22Rv1 (cell line): ENCODE data around the gene FAM181A.

Experiments
- CTCF ChIP-seq: fragments of 450-650 bp; IDR thresholded peaks from 2 replicates; pipeline ENCODE4 v1.5.1; 2017; ENCODE audit warnings: mild to moderate bottlenecking
- ZFX ChIP-seq: fragments of 450-650 bp; IDR thresholded peaks from 2 replicates; pipeline ENCODE4 v1.6.1; 2017; ENCODE audit warnings: antibody characterized with exemption, borderline replicate concordance

GRCh38 chr14:93938751-93939303 is 11.7 kb downstream of the FAM181A start:
- TF ChIP-seq CTCF (no peak), ZFX (no peak)
